ENCODE measurements around the gene IL1RAP.

- TF ChIP-seq CTCF (conservative IDR thresholded peaks at IDR 0.05) = no peak
- no peak for TF ChIP-seq ZFX (IDR thresholded peaks at IDR 0.05)
Observed at GRCh38 chr3:190566043-190566933, 52.4 kb downstream of the IL1RAP start.

All from C4-2B (cell line).